Gastrocnemius medialis (tissue), 4 donors: ENCODE data around the gene SBF1. TPM values are rescaled to one million over a fixed set of nuclear protein-coding genes. Genes with fewer than 3 reads are reported as not detected.
A peak's percentile ranks its signal among the peaks of the same experiment; 100 is the strongest.

Experiments
- ATAC-seq, 2 donors: fragments of 150-250 bp; one replicate each; pipeline ENCODE4 v1.9.1; 2016
- DNase-seq, 2 donors: peaks; one replicate each; pipeline ENCODE4 v3.0.0-alpha.2; 2019
- H3K27ac ChIP-seq, 4 donors: fragments of 200-600 bp; sonication (generic); 1 replicate in 1 of 4; 2 replicates in 3 of 4; pipeline ENCODE4 v1.5.1; 2016 to 2018; ENCODE audit warnings: mild to moderate bottlenecking in 2 of 4, moderate library complexity in 1 of 4
- H3K27me3 ChIP-seq, 3 donors: fragments of 200-600 bp; sonication (generic) in 2 of 3; 1 replicate in 1 of 3; 2 replicates in 2 of 3; pipeline versions ENCODE4 v1.5.1 to v1.6.0; 2016 to 2019; ENCODE audit warnings: mild to moderate bottlenecking in 1 of 3, moderate library complexity in 1 of 3
- H3K36me3 ChIP-seq, 2 donors: fragments of 200-600 bp; sonication (generic) in 1 of 2; one replicate each; pipeline ENCODE4 v1.5.1; 2017 to 2018
- H3K4me1 ChIP-seq, 2 donors: fragments of 200-600 bp; sonication (generic) in 1 of 2; one replicate each; pipeline ENCODE4 v1.5.1; 2016 to 2017; ENCODE audit warnings: mild to moderate bottlenecking in 2 of 2
- H3K4me3 ChIP-seq, 4 donors: fragments of 200-600 bp; sonication (generic) in 3 of 4; 1 replicate in 1 of 4; 2 replicates in 3 of 4; pipeline ENCODE4 v1.5.1; 2016 to 2019; ENCODE audit warnings: mild to moderate bottlenecking in 2 of 4
- H3K9me3 ChIP-seq, 3 donors: fragments of 200-600 bp; sonication (generic) in 2 of 3; 1 replicate in 1 of 3; 2 replicates in 2 of 3; pipeline ENCODE4 v1.5.1; 2016 to 2019
- CTCF ChIP-seq, 5 experiments: fragments of 450-650 bp in 3 of 5; fragments of 200-600 bp in 2 of 5; sonication (generic) in 2 of 5; IDR thresholded peaks in 4 of 5; conservative IDR thresholded peaks in 1 of 5; 1 replicate in 4 of 5; 2 replicates in 1 of 5; pipeline ENCODE4 v1.5.1; 2016 to 2019; ENCODE audit warnings: antibody characterized with exemption in 5 of 5, mild to moderate bottlenecking in 3 of 5, moderate library complexity in 3 of 5
- POLR2A ChIP-seq, 2 donors: fragments of 450-650 bp; IDR thresholded peaks; one replicate each; pipeline ENCODE4 v1.6.1; 2017; ENCODE audit warnings: antibody characterized with exemption in 2 of 2, mild to moderate bottlenecking in 2 of 2, moderate library complexity in 2 of 2
- in situ Hi-C, 4 donors: fragments of 200-750 bp; cut with MboI; loops; one replicate each; pipeline versions ENCODE4 v1.15.0 to v1.8.0; 2017; ENCODE audit warnings: low sequenced_read_pairs in 4 of 4
- intact Hi-C: fragments of 100-400 bp; cut with DNase I; formaldehyde crosslinking; loops from one replicate; pipeline ENCODE4 v1.15.1; 2023; ENCODE audit warnings: low total_unique reads
- total RNA-seq, 4 donors: library from RNA; depleted of rRNA; stranded (reverse); fragments of >200 nt; gene quantifications; one replicate each; pipeline versions ENCODE4 v1.1.0 to v1.2.3, GENCODE V29; 2016

SBF1 gene
- total RNA-seq, 4 donors from 2014 or later: 50.5 to 116 (median 107) TPM

DNA sequence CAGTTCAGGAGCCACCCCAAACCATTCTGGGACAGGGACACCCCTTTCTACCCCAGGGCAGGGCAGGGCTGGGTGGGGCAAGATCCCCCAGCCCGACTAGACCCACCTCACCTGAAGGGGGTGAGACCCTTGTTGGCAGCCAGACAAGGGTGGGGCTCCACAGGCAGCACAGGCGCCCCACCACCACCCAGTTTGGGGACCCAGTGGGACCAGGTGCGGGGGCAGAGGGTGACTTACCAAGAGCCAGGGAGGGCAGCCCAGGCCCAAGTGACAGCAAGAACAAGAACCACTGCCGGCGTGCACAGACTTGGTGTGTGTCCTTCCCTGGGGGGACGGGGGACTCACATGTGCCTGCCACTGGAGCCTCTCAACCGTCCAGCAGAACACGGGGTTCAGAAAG lies 8.7 kb upstream of the SBF1 start:
- intact Hi-C loops: no loop called here
- no peak for DNase-seq

GRCh38 chr22:50483106-50483505 lies 8.3 kb upstream of the SBF1 start:
- H3K4me1 ChIP-seq: no peaks in the 10 kb centered on the region
- no peak for TF ChIP-seq CTCF (IDR thresholded peaks at IDR 0.05 in 4 of 5, conservative IDR thresholded peaks at IDR 0.05 in 1 of 5)
- TF ChIP-seq POLR2A (IDR thresholded peaks at IDR 0.05): no peak
- in situ Hi-C loops: no loop called here
- H3K36me3 ChIP-seq: no peaks in the 10 kb centered on the region
- H3K4me3 ChIP-seq: no peak overlapping the region
- H3K27me3 ChIP-seq: peaks cover 39 to 47% (median 45%) of the 10 kb centered on the region in 3 donors
- H3K9me3 ChIP-seq: no peaks in the 10 kb centered on the region
- DNase-seq (no peak), ATAC-seq (no peak)
- no peak overlapping the region for H3K27ac ChIP-seq
- intact Hi-C loops: no loop called here

More for the DNA sequence above, 8.7 kb upstream of the SBF1 start:
- no peak overlapping the region for H3K4me3 ChIP-seq
- no peak overlapping the region for H3K27ac ChIP-seq
- peaks cover 39 to 47% (median 45%) of the 10 kb centered on the region in 3 donors for H3K27me3 ChIP-seq
- no peak for ATAC-seq
- no peaks in the 10 kb centered on the region for H3K36me3 ChIP-seq
- no peaks in the 10 kb centered on the region for H3K9me3 ChIP-seq
- in situ Hi-C loops: no loop called here
- TF ChIP-seq POLR2A (IDR thresholded peaks at IDR 0.05) (no peak), CTCF (IDR thresholded peaks at IDR 0.05 in 4 of 5, conservative IDR thresholded peaks at IDR 0.05 in 1 of 5) (no peak)
- H3K4me1 ChIP-seq: no peaks in the 10 kb centered on the region

DNA sequence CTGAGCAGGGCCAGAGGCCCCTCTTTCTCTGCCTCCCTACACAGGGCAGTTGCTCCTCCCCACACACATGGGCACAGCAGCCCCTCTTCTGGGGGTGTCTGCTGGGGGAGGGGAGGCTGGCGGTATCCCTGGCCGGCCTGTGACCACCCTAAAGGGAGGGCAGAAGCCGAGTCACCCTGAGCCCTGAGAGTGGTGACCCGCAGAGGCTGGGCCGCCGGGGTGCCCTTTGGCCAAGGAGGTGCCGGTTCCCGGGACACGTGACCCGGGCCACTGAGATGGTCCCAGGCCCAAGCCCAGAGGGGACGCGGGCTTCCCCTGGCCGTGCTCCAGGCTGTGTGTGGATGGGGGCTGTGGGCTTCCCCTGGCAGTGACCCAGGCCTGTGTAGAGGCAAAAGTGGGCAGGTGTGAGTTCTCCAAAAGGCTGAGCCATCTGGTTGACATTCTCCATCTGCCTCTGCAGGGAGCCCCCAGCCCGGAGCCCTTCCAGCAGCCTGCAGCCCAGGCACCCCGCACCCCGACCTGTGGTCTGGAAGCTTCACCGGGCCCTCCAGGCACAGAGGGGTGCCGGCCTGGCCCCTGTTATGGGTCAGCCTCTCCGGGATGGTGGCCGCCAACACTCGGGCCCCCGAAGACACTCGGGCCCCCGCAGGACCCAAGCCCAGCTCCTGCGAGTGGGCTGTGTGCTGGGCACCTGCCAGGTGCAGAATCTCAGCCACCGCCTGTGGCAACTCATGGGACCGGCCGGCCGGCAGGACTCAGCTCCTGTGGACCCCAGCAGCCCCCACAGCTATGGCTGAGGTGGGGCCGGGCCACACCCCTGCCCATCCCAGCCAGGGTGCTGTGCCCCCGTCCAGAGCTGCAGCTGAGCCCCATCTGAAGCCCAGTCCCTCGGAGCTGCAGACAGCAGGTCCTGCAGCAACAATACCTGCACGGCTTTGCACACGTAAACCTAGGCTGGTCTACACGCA lies 7.6 kb upstream of the SBF1 start:
- Histone ChIP-seq H3K9me3 (no peaks in the 10 kb centered on the region), H3K4me1 (no peaks in the 10 kb centered on the region), H3K27ac (no peak overlapping the region), H3K36me3 (no peaks in the 10 kb centered on the region), H3K4me3 (no peak overlapping the region), H3K27me3 (peaks cover 39 to 47% (median 45%) of the 10 kb centered on the region in 3 donors)
- ATAC-seq: no peak
- intact Hi-C loops: no loop called here
- DNase-seq: no peak
- TF ChIP-seq CTCF (IDR thresholded peaks at IDR 0.05 in 4 of 5, conservative IDR thresholded peaks at IDR 0.05 in 1 of 5) (no peak), POLR2A (IDR thresholded peaks at IDR 0.05) (no peak)
- in situ Hi-C loops: no loop called here

GRCh38 chr22:50481440-50482106 lies 6.7 kb upstream of the SBF1 start, which contains the start of gene ADM2:
Gene ADM2 (plus strand): TSS chr22:50481543. CDS start chr22:50481848, 305 bp downstream.
- peak within 1 kb of the TSS in 3 of 4 donors; percentile 19 to 35 (median 31) for H3K4me3 ChIP-seq
- no peaks in the 10 kb centered on the region for H3K36me3 ChIP-seq
- TF ChIP-seq POLR2A (IDR thresholded peaks at IDR 0.05): no peak
- TF ChIP-seq CTCF (IDR thresholded peaks at IDR 0.05 in 4 of 5, conservative IDR thresholded peaks at IDR 0.05 in 1 of 5): no peak
- H3K9me3 ChIP-seq: no peaks in the 10 kb centered on the region
- intact Hi-C loops (no loop called here), in situ Hi-C loops (no loop called here)
- no peak for DNase-seq
- peaks cover 39 to 47% (median 45%) of the 10 kb centered on the region in 3 donors for H3K27me3 ChIP-seq
- H3K4me1 ChIP-seq: no peaks in the 10 kb centered on the region
- no peak for ATAC-seq
- H3K27ac ChIP-seq: no peak within 1 kb of the TSS
